ENCODE measurements around the gene RPL5.
"Not testable (repeated sequence)": the region's sequence is repeated elsewhere in the genome, so short reads cannot be mapped to it uniquely, and the experiment has no call there.

Gene RPL5

DNA sequence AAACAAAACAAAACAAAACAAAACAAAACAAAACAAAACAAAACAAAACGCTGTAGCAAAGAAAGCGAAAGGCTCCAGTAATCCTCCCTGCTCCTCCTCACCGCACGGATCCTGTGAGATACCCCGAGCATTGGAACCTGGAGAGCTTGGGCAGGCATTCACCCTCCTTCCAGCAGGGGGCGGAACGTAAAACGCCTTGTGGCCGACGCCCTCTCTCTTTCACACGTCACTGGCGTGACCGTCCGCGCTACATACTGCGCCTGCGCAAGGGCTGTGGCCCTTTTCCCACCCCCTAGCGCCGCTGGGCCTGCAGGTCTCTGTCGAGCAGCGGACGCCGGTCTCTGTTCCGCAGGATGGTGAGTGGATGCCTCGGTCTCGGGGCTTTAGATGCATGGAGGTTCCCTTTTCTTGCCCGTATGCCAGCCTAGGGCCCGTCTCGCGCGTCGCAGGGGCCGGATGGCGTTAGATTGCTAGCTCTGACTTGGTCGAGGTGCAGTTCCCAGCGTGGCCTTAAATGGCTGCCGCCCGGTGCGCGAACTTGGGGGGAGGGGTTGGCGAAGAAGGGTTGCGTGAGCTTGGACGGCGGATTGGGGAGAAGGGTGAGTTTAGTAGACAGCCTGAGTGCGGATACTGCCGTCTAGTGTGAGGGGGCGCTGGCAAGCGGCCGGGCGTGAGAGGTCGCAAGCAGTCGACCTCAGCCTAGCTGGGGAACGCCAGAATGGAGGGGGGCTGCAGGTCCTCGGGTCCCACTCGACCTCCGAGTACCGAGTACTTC, at the start of gene RPL5:
RPL5 (plus strand) TSS at position 279 of the 775 bp plus-strand sequence; CDS start at position 354, 75 bp downstream.
- DNase-seq (ENCODE audit: low read depth): peak; percentile 91

DNA sequence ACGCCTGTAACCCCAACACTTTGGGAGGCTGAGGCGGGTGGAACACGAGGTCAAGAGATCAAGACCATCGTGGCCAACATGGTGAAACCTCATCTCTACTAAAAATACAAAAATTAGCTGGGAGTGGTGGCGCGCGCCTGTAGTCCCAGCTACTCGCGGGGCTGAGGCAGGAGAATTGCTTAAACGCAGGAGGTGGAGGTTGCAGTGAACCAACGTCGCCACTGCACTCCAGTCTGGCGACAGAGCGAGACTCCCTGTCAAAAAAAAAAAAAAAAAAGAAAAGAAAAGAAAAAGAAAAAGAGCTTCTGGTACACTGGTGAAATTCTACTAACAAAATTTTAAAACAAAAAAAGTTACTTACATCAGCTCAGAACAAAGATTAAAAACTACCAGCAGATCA, 48.3 kb upstream of the RPL5 start:
- not testable (repeated sequence) for DNase-seq (ENCODE audit: low read depth)

DNA sequence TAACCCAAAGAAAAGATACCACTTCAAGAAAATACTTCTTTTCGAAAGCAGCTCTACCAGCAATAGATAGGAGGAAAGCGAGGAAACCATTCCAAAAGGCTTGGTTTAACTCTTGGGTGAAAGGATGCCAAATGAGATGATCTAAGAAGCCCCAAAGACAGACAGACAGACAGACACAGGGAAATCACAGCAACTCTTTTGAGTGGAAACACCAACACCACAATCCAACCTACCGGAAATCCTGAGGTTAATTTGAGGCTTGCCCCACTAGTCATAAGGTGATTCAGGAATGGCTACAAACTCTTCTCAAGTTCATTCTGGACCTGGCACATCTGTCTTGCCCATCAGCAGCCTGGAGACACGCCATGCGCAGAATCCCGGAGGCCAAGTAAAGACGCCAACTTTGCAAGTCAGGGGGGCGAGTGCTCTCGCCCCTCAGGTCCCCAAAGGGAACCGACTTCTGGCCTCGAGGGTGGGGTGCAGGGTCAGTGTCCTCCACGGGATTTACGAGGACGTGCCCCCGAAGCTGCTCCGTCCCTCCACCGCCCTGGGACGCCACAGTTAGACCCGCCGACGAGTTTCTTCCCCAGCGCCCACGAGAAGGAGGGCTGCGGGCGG, 47.7 kb upstream of the RPL5 start:
- no peak for DNase-seq (ENCODE audit: low read depth)

DNA sequence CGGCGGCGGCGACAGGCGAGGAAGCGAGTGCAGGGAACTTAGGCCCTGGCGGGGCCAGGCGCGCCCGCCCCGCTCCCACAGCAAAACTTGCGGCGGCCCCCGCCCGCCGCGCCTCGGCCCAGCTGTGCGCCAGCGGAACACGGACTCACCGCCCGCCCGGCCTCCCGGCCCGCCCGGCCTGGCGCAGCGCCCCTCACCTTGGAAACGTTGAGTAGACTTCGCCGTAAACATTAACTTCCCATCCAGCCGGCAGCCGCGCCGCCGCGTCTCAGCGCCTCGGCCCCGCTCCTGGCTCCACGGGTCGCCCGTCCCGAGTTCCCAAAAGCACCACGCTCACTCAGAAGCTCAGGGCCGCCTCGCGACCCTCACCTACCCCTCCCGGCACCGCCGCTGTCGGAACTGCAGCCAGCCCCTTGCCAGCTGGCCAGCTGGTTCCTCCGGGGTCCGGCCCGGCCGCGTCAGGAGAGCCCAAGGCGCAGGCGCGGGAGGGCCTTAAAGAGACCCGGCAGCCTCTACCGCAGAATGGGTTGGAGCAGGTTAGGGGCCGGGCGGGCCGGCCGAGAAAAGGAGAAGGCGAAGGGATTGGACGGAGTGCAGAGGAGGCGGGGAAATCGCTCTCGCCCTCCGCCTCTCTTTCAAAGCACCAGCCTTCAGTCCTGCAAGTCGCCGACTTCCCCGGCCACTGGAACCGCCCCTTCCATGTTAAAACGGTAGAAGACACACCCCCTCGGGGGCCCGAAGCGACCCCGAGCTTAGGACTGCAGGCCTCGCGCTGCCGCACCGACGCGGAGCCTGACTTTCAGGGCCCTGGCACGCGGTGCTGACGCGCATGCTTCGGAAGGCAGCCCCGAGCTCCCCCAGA, 47.0 kb upstream of the RPL5 start, which contains the start of gene EVI5:
EVI5 (minus strand) TSS at position 470 of the 862 bp plus-strand sequence. CDS start 48,562 bp downstream, outside the sequence.
- peak; percentile 31 for DNase-seq (ENCODE audit: low read depth)

DNA sequence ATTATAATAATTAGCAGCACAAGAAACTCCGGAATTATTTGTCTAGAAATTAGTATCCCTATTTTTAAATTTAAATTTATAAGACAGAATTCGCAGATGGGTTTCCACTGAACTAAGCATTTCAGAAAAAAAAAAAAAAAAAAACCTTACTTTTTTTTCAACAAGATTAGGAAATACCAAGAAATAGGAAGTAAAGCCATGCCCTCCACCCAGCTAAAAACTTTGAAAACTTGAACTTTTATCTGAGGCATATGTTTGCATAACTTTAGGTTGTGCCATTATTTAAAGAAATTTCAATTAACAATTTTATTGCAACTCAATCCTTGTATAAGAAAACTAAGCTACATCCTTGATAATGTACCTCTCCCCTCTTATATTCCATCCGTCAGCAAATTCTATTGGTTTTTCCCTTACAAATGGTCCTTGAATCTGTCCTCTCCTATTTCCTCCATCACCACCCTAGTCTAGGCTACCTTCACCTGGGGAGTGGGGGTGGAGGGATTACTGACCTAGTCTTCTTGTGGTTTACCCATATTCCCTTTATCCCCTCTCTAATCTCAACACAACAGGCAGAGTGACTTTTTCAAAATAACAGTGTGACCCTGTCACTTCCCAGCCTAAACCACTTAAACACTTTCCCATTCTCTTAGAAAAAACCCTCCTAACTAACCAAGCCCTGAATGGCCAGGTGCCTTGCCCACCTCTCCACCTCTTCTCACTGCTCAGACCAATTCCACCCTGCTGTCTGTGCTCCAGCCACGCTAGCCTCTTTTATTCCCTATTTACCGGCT, 45.5 kb upstream of the RPL5 start:
- no peak for DNase-seq (ENCODE audit: low read depth)

DNA sequence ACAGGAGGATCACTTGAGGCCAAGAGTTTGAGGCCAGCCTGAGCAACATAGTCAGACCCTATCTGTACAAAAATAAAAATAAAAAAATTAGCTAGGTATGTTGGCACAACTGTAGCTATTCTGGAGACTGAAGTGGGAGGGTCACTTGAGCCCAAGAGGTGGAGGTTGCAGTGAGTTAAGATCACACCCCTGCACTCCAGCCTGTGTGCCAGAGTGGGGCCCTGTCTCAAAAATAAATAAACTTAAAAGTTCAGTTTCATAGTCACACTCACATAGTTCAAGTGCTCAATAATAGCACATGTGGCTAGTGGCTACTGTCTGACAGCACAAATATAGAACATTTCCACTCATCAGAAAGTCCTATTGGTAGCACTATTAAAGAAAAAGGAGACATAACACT, 41.8 kb upstream of the RPL5 start:
- DNase-seq (ENCODE audit: low read depth): no peak

DNA sequence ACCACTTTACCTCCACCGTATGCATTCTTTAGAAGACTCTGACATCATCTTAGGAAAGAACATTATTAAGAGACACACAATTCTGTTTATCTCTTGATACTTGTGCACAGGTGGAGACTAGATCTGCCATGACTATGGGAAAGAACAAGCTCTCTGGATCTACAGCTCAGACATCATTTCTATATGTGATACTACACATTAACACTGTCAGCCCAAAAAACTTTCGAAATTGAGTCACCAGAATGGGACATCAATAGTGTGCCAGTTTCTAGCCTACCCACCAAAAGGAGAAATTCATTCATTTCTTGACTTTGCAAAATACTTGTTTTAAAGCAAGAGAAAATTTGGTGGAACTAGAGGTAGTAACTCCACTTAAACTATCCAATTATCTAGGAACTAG, 41.0 kb upstream of the RPL5 start:
- DNase-seq (ENCODE audit: low read depth): no peak

DNA sequence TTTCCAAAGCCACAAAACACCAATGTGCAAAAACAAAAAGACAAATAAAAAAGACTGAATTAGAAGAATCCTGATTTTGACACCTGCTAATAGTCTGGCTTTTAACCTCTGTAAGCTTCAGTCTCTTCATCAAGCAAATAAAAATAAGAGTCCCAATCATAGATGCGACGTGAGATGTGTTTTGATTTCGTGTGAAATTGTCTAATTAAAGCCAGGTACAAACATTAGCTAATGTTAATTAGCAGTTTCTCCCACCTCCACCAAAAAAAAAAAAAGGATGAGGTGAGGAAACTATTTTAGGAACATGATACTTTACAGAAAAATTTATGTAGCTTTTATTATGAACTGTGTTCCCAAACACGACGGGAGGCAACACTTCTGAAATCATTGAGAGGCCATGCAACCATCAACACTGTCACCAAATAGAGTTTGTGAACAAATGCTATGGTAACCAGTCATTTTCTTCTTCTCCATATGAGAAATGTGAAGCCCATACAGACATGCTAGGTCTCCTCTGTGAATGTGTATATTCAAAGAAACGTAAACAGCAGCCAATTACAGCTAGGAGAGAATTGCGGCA, 40.3 kb upstream of the RPL5 start:
- DNase-seq (ENCODE audit: low read depth): no peak

DNA sequence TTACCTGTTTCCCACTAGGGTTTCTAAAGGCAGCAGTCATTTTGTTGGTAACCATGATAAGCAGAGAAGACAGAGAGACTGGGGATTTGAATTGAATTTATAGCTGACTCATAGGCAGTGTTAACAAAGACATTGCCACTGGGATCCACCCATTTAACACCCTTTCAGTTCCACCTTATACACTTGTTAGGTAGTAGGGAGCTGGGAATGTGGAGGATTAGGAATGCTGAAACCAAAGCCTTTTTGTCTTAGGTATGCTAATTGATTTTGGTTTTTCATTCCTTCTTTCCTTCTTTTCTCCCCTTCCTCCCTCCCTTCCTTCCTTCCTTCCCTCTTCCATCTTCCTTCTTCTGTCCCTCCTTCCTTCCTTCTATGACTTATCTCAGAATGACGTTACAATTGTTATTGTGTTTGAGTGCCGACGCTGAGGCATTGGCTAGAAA, 39.5 kb upstream of the RPL5 start:
- DNase-seq (ENCODE audit: low read depth): no peak

DNA sequence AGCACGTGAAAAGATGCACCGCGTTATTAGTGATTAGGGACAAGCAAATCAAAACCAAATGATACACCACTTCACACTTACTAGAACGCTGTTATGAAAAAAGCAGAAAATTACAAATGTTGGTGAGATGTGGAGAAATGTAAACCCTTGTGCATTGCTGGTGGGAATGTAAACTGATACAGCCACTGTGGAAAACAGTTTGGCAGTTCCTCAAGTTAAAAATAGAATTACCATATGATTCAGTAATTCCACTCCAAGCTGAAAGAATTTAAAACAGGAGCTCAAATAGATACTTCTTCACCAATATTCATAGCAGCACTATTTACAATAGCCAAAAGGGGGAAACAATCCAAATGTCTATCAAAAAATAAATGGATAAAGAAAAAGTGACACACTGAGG, 36.7 kb upstream of the RPL5 start:
- no peak for DNase-seq (ENCODE audit: low read depth)

DNA sequence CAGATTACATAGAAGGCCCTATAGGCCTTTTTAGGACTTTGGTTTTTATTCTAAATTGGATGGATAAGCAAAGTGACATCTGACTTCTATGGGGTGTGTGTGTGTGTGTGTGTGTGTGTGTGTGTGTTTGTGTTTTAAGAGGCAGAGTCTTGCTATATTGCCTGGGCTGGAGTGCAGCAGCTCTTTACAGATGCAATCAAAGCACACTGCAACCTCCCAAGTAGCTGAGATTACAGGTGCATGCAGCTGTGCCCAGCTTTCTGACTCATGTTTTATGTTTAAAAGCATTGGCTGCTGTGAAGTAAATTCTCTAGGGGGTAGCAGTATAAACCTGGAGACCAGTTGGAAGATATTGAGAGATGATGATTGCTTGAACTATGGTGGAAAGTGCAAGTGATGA, 34.5 kb upstream of the RPL5 start:
- DNase-seq (ENCODE audit: low read depth): no peak

DNA sequence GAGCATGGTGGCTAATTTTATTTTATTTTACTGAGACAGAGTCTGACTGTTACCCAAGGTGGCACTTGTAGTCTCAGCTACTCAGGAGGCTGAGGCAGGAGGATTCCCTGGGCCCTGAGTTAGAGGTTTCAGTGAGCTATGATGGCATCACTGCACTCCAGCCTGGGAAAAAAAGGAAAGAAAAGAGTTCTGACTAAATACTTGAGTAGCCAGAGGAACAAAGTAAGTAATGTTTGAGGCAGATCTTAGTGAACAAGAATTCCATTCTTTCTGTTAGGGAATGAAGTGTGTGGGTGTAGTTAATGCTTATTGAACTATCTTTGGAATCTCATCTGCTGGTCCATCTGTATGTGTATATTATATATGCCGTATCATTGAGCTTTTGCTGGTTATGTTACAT, 33.9 kb upstream of the RPL5 start:
- no peak for DNase-seq (ENCODE audit: low read depth)

DNA sequence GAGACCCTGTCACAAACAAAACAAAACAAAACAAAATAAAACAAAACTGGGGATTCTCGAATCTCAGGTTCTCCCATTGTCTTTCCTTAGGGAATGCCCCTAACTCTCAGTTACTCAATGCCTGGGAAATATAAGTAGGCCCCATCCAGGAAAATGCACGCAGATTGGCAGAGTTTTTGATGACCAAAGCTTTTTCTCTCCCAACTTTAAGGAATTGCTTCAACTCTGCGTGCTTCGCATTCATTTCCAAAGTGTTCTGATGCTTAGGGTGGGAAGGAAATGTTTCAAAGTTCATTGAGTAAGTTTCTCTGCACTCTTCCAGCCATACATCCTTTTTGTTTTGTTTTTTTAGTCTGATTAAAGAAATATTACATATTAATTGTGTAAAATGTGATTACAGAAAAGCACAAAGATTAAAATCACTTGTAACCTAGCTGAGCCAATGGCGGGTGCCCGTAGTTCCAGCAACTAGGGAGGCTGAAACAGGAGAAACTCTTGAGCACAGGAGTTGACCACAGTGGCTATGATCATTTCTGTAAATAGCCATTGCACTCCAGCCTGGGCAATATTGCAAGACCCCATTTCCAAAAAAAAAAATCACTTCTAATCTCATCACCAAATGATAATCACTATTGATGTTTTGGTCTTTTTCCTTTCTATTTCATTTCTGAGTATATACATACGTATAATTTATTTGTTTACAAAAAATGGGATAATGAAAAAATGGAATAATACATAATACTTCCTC, 28.5 kb upstream of the RPL5 start:
- DNase-seq (ENCODE audit: low read depth): no peak

DNA sequence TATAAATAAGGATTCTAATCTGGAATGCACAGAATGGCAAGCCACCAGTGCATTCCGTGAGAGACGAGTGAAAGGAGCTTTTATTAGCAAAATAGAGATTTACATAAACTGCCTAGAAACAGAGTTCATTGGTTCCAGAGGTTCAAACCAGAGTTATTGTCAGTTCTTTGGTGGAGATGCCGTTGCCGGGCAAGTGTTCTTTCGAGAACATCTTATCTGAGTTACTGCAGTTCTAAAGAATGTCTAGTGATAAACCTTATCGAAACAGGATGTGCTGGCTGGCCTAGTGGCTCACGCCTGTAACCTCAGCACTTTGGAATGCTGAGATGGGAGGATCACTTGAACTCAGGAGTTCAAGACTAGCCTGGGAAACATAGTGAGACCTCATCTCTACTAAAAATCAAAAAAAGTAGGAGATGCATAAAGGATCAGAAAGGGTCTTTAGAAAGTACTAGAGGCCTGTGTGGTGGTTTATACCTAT, 27.1 kb upstream of the RPL5 start:
- DNase-seq (ENCODE audit: low read depth): no peak

DNA sequence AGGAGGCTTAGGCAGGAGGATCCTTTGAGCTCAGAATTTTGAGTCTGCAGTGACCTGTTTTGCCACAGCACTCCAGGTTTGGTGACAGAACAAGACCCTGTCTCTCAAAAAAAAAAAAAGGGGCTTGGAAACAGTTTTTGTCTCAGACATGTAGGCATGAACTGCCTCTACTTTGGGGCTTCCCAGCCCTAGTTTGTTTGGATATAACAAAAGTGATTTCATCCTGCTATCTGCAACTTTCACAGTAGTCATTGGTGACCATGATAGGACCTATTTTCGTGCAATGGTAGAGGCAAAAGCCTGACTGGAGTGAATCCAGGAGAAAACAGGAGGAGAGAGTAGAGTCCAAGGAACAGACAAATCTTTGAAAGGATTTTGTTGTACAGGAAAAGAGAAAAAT, 26.6 kb upstream of the RPL5 start:
- DNase-seq (ENCODE audit: low read depth): no peak

DNA sequence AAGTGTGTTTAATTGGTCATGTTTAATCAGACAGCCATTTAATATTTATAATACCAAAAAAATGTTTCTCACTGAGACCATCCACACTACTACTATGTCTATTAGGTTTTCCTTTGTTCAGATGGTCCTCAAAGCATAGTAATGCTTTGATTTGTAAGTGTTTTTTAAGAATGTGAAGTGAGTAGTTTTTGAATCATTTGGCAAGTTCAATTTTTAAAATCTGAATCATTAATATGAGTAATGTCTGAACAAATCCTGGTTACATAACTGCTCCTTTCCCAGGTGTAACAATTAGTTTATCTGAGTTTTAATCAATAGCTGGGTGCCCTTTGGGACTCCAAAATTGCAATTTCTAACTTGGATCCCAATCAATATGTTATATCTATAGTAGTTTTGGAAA, 23.5 kb upstream of the RPL5 start:
- DNase-seq (ENCODE audit: low read depth): no peak

DNA sequence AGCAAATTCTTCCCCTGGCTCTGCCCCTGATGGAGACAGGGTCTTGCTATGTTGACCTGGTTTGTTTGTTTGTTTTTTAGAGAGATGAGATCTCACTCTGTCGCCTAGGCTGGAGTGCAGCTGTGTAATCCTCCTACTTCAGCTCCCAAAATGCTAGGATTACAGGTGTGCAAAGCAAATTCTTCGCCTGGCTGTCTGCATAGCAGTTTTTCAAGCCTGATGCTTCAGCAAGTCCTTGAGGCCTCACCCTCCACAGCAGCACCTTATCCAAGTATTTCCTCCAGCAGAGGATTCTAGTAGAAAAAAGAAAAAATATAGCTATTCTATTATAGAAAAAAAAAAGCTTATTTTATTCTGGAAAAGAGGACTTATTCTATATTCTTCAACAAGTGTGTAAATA, 15.1 kb upstream of the RPL5 start:
- DNase-seq (ENCODE audit: low read depth): no peak

DNA sequence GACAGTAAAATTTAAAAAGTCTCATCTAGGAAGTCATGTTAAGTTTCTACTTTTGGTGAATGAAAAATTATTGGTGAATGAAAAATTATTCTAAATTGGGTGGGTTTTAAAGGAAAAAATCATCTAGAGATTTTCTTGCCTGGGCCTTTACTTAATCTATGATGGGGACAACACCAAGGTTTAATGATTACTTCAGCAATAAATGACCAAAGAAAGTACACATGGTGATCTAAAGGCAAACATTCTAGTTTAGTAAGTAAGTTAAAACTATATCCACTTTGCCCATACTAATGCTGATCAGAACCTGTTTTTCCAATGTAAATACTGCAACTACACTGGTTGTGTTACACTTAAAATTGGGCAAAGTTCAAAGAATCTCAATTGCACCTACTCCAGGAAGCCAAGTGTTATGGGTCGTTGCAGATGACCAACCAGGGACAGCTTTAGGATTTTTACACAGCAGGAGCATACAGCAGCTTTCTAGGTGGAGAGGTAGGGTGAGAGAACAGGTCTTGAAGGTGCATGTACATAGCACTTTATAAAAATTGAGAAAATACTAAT, 14.6 kb upstream of the RPL5 start:
- no peak for DNase-seq (ENCODE audit: low read depth)

DNA sequence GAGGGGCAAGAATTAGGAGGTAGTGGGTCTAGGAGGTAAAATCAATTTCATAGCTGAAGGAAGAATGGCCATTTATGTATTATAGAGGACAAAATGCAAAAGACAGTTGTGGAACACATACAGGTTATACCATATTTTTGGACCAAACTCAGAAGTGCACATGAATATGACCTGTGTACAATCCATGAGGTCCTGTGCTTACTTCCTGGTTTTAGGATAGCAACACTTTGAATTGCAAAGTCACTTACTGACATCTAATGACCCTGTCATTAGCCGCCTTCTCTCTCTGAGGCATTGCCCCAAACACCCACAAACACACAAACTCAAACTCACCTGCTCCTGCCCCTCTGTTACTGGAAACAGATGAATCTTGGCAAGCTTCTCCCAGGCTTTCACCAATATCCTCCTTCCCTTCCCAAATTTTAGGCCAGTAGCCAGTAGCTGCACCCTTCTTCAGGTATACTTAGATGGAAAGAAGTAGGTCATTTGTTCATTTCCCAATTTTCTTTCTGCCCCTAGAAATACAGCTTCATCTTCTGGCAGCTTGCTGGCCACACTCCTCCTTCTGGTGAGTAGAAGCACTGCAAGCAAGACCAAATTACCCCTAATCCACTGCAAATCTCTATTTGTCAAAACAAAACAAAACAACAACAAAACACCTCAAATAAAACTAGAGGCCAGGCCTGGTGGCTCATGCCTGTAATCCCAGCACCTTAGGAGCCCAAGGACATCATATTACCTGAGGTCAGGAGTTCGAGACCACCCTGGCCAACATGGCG, 13.7 kb upstream of the RPL5 start:
- DNase-seq (ENCODE audit: low read depth): no peak

DNA sequence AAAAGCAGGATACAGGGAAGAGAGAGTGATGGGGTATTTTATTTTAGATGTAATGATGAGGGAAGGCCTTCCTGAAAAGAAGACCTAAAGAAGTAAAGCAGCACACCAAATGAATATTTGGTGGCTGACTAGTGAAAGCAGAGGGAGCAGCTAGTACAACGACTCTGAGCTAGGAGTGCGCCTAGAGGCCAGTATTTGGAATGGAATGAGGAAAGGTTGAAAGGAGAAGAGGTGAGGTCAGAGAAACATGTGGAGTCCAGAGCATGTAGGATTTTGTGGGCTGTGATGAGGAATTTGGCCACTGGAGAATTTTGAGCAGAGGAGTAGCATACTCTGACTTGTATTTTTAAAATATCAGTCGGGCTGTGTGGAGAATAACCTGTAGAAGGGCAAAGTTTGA, 11.8 kb upstream of the RPL5 start:
- DNase-seq (ENCODE audit: low read depth): no peak

Measured in stimulated activated CD8-positive, alpha-beta memory T cell treated with anti-CD3 and anti-CD28 coated beads, Interleukin-15, amount 100 ng/mL, for 24 hours (primary cell).